ENCODE measurements around the gene PRMT9.

- TF ChIP-seq YY1 (IDR thresholded peaks at IDR 0.05; ENCODE audit: insufficient read depth, insufficient read length) (no peak), ZNF274 (IDR thresholded peaks at IDR 0.05; ENCODE audit: low read depth, low read length) (no peak), SUZ12 (IDR thresholded peaks at IDR 0.05; ENCODE audit: extremely low read depth, insufficient read depth, insufficient read length) (no peak)
Measured at GRCh38 chr4:147599206-147599605, 84.8 kb downstream of the PRMT9 start.
